Activated T-cell treated with anti-CD3 and anti-CD28 coated beads for 48 hours (primary cell): Measurements from ENCODE around the gene WDR59.

Experiments
- DNase-seq: peaks from one replicate; pipeline ENCODE4 v3.0.0-alpha.2; 2020; ENCODE audit warnings: low read depth

WDR59 gene

DNA sequence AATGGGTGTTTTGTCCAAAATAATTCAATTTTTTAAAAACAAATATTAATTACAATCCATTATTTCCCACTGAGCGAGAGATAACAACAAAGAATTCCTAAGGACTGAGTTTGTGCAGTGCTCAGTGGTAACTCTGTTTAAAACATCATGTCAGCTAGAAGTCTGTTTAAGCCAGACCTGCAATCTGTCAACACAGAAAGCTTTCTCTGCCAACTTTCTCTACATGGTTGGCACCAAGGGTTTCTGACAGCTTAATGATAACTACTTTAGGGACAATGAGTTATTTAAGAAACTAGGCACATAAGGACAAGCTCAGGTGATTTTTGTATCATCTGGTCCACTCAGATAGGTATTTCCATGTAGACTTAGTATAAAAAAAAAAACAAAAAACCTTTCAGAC lies 81.8 kb downstream of the WDR59 start:
- no peak for DNase-seq

DNA sequence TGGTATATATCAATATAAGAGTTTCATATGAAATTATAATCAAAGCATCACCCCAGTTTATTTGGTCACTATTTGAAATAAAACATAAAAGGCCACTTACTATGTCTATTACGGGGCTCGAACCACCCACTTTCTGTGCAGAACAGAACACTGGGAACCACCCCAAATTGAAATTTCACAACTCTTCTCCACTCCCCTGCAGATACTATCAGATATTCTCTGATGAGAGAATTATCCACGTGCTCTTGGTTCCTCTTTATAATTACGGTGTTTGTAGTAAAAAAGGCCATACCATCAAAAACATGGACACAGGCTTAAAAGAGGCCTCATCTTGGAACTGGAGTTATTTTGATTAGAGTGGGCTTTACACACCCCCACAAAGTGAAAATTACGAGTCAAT lies 82.8 kb downstream of the WDR59 start:
- DNase-seq = no peak

DNA sequence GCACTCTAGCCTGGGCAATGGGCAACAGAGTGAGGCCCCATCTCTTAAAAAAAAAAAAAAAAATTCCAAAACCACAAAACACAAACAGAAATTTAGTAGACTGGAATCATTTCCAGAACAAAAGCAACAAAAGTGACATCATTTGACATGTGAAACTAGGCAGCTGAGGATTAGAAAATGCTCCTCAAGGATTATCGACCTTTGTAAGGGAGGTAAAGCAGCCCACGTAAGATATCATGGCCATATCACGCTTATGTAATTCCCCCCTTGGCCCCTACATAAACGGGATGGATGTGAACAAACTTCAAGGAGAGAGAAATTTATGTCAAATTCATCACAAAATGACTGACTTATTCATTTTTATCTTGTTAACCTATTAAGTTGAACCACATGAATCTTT lies 83.3 kb downstream of the WDR59 start:
- no peak for DNase-seq

- no peak for DNase-seq
Observed at GRCh38 chr16:74899816-74900215, 85.1 kb downstream of the WDR59 start.

DNA sequence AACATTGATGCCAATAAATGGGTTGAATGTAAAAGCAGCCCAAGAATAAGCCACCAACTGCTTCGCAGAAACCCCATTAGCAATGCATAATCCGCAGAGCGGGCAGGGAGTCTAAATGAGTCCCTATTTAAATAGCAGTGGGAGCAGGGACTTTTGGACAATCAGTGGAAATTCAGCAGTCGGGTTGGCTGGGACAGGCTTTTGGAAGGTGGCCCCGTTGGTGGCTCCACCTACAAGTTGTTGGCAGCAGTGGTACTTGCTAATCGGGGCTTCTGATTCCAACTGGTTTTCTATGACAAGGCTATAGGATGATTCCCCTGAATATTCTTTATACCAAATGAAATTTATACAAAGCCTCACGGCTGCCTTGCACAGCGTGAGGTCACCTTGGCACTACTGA lies 86.3 kb downstream of the WDR59 start:
- no peak for DNase-seq

- DNase-seq = no peak
Observed at GRCh38 chr16:74896389-74897370, 88.2 kb downstream of the WDR59 start.

GRCh38 chr16:74893541-74893940 lies 91.4 kb downstream of the WDR59 start:
- DNase-seq = no peak

- no peak for DNase-seq
Observed at GRCh38 chr16:74892574-74893461, 92.1 kb downstream of the WDR59 start.

GRCh38 chr16:74888888-74889287 lies 96.0 kb downstream of the WDR59 start:
- DNase-seq = no peak

DNA sequence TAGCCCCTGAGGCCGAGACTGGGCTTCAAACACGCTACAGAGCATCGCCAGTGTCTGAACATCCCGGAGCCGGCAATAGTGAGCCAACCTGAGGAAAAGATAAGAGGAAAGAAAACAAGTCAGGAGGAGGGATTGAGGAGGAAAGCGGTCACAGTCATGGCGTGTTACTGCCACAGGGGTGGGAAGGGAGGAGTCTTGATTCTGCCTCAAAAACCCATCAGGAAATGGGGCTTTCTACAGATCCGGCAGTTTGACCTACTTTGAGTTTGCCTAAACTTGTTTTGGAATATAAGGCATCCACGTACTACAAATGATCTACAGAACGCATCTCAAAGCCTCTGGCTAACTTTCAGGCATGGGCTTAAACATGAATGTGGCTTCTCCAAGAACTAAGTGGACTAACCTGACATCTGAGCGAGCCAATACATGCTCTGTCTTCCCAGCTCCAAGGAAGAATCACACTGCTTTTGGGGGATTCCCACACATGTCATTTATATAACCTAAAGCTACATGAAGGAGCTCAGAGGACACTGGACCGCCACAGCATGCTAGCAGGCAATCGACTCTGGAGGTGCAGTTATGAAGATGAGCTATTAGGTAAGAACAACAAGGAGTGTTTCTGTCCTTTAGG lies 96.6 kb downstream of the WDR59 start:
- DNase-seq = no peak

DNA sequence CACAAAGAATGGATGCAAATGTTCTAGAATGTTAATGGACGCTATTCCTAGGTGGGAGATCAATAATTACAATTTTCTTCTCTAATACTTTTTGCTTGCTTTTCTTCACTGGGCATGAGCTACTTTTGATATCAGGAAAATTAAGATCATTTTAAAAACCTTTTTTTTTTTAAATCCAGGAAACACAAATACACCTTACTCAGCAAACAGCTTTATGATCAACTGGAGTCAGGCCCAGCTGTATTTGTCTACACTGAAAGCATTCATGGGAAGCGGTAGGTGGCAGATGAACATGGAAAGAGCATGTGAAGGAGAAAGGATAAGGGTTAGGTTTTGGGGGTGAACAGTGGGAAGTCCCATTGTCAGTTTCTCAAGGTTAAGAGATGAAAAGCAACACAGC lies 97.8 kb downstream of the WDR59 start:
- DNase-seq = no peak

- DNase-seq = no peak
Observed at GRCh38 chr16:74877706-74878105, 107.2 kb downstream of the WDR59 start.

- no peak for DNase-seq
Observed at GRCh38 chr16:74874912-74875546, 109.9 kb downstream of the WDR59 start.

GRCh38 chr16:74874123-74874522 lies 110.8 kb downstream of the WDR59 start:
- DNase-seq = no peak

GRCh38 chr16:74872302-74872701 lies 112.6 kb downstream of the WDR59 start:
- no peak for DNase-seq

- DNase-seq = no peak
Observed at GRCh38 chr16:74871608-74872007, 113.3 kb downstream of the WDR59 start.

DNA sequence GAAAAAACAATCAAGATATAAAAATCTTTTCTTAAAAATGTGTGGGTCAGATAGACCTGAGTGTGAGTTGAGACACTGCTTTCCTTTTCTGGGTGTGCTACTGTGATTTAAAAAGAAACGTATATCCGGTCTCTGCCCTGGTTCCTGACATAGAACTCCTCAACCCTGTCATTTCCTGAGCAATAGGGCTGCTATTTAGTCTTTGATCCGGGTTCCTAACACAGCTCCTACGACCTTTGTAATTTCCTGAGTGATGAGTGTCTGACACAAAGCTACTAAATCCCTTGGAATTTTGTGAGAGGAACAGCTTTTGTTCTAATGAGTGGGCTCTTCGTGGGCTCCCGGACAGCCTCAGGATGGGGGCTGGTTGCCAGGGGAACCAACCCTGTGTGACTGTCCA lies 116.4 kb downstream of the WDR59 start:
- DNase-seq = no peak

DNA sequence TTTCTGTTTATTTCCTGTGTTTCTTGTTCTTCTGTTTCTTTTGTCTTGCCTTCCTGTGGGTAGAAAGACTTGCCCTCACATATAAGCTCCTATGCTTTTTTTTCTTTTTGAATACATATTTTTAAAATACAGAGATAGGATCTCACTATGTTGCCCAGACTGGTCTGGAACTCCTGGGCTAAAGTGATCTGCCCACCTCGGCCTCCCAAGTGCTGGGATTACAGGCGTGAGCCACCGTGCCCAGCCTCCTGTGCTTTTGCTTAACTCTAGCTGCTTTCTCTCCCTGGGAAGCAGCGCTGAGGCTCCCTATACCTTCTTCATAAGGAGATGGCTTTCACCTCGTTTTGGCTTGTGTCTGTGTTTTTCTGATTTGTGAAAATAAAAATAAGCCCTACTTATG lies 116.9 kb downstream of the WDR59 start:
- no peak for DNase-seq

DNA sequence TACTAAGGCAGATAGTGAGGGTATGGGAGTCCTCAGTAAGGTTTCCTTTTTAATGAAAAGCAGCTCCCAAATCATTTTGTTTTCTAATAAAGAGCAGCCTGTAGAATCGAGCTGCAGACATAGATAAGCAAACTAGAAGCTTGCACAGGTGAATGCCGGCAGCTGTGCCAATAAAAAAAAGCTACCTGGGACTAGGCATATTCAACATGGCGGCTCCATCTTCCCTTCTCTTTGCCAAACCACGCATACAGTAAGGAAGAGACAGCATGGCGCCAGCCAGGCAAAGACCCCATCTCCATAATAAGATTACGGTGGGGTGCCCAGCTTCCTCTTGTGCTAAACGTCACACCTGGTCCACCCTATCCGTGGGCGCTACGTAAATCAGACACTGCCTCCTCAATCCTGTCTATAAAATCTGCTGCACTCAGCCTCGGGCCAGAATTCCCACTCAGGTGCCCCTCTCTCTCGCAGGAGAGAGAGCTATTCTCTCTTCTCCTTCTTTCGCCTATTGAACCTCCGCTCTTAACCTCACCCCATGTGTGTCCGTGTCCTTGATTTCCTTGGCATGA lies 117.6 kb downstream of the WDR59 start:
- DNase-seq = no peak

DNA sequence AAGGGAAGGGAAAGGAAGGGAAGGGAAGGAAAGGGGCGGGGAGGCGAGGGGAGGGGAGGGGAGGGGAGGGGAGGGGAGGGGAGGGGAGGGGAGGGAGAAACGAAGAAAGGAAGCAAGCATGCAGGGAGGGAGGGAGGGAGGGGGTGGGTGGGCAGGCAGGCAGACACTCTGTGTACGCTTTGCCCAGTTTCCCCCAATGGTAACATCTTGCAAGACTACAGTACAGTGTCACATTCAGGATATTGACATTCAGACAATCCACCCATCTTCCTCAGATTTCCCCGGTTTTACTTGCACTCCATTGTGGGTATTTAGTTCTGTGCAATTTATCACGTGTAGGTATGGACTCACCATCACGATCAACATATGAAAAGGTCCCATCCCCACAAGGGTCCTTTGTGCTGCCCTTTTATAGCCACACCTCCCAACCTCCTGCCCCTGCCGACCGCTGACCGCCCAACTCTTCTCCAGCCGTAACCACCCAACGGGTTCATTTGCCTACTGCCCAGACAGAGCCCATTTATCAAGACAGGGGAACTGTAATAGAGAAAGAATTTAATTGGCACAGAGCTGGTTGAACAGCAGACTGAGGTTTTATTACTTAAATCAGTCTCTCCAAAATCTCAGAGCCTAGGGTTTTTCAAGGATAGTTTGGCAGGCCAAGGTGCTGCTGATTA lies 118.9 kb downstream of the WDR59 start:
- DNase-seq = no peak

DNA sequence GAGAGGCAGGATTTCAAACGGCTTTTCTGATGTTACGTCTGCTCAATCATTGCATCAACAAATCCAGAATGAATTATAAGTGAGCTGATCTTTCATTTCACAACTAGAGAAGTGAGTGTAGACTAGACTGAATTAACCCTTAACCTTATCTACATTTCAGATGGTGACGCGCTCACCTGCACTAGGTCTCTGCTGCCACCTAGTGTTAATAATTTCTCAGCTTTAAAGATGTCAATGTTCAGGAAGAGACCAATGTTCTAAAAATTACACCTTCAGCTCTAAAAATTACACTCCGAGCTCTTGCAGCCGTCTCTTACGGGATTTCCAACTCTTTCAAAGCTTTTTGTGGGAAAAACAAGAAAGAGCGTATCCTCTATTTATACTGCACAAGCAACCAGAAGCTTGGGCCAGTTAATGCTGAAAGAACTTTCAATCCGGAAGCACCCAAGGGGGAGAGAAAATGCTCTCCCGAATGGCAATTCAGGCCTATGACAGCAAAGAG lies 122.1 kb downstream of the WDR59 start:
- DNase-seq = no peak
